Parathyroid adenoma (tissue), 2 donors: ENCODE measurements around the gene BEND2.
"Not testable (repeated sequence)": the region's sequence is repeated elsewhere in the genome, so short reads cannot be mapped to it uniquely, and the experiment has no call there.

Experiments
- H2AFZ ChIP-seq: fragments of 300-600 bp; sonication (generic); one replicate; pipeline ENCODE4 v1.7.0; 2017; ENCODE audit warnings: antibody characterized with exemption, mild to moderate bottlenecking
- H3K27ac ChIP-seq: fragments of 300-600 bp; sonication (generic); one replicate; pipeline ENCODE4 v1.7.0; 2017
- H3K27me3 ChIP-seq: fragments of 300-600 bp; sonication (generic); one replicate; pipeline ENCODE4 v1.7.0; 2017; ENCODE audit warnings: low read length; ENCODE audit not compliant: control insufficient read depth, insufficient read depth
- H3K36me3 ChIP-seq: fragments of 300-600 bp; sonication (generic); one replicate; pipeline ENCODE4 v1.7.0; 2017; ENCODE audit warnings: low read length; ENCODE audit not compliant: control insufficient read depth, insufficient read depth
- H3K4me1 ChIP-seq: fragments of 300-600 bp; sonication (generic); one replicate; pipeline ENCODE4 v1.7.0; 2017; ENCODE audit warnings: control low read depth
- H3K4me2 ChIP-seq: fragments of 300-600 bp; sonication (generic); one replicate; pipeline ENCODE4 v1.7.0; 2017; ENCODE audit warnings: low read length
- H3K4me3 ChIP-seq: fragments of 300-600 bp; sonication (generic); one replicate; pipeline ENCODE4 v1.7.0; 2017; ENCODE audit warnings: low read depth, low read length
- H3K79me2 ChIP-seq: fragments of 300-600 bp; sonication (generic); one replicate; pipeline ENCODE4 v1.7.0; 2017; ENCODE audit warnings: control low read depth
- H3K9ac ChIP-seq: fragments of 300-600 bp; sonication (generic); one replicate; pipeline ENCODE4 v1.7.0; 2017; ENCODE audit warnings: mild to moderate bottlenecking
- H3K9me3 ChIP-seq: fragments of 300-600 bp; sonication (generic); one replicate; pipeline ENCODE4 v1.7.0; 2017; ENCODE audit warnings: low read length; ENCODE audit not compliant: control insufficient read depth
- CTCF ChIP-seq: fragments of 300-600 bp; sonication (generic); IDR thresholded peaks from one replicate; pipeline ENCODE4 v1.7.0; 2017; ENCODE audit warnings: antibody characterized with exemption, mild to moderate bottlenecking
- donor health status: primary hyperparathyroidism.

Gene BEND2

GRCh38 chrX:18220786-18221185, at the start of gene BEND2:
Gene BEND2 (minus strand): TSS chrX:18220886. CDS start chrX:18220750, 136 bp downstream.
- H3K9me3 ChIP-seq, result no peaks in the 10 kb centered on the region
- H3K27me3 ChIP-seq, result no peaks in the 10 kb centered on the region
- no peak within 1 kb of the TSS for H2AFZ ChIP-seq
- H3K27ac ChIP-seq, result no peak within 1 kb of the TSS
- no peaks in the 10 kb centered on the region for H3K4me1 ChIP-seq
- H3K9ac ChIP-seq, result no peak within 1 kb of the TSS
- TF ChIP-seq CTCF, result no peak
- H3K4me2 ChIP-seq, result no peak within 1 kb of the TSS
- H3K79me2 ChIP-seq, result no peaks in the 10 kb centered on the region
- no peaks in the 10 kb centered on the region for H3K36me3 ChIP-seq
- no peak within 1 kb of the TSS for H3K4me3 ChIP-seq

- no peak for TF ChIP-seq CTCF
Measured at GRCh38 chrX:18255059-18255458, 34.4 kb upstream of the BEND2 start.

GRCh38 chrX:18252644-18253359, 32.1 kb upstream of the BEND2 start:
- Histone ChIP-seq H3K4me1 (no peaks in the 10 kb centered on the region), H3K36me3 (no peaks in the 10 kb centered on the region), H3K79me2 (no peaks in the 10 kb centered on the region), H2AFZ (no peak overlapping the region), H3K27ac (no peak overlapping the region), H3K27me3 (no peaks in the 10 kb centered on the region), H3K4me2 (no peak overlapping the region), H3K4me3 (no peak overlapping the region), H3K9ac (no peak overlapping the region), H3K9me3 (no peaks in the 10 kb centered on the region)
- TF ChIP-seq CTCF, result no peak

More at GRCh38 chrX:18255059-18255458, 34.4 kb upstream of the BEND2 start:
- Histone ChIP-seq H3K79me2 (no peaks in the 10 kb centered on the region), H3K4me2 (no peak overlapping the region), H3K9me3 (no peaks in the 10 kb centered on the region), H3K27me3 (no peaks in the 10 kb centered on the region), H3K4me3 (no peak overlapping the region), H2AFZ (no peak overlapping the region), H3K36me3 (no peaks in the 10 kb centered on the region), H3K27ac (no peak overlapping the region), H3K4me1 (no peaks in the 10 kb centered on the region), H3K9ac (no peak overlapping the region)

GRCh38 chrX:18229646-18230045, 9.0 kb upstream of the BEND2 start:
- not testable (repeated sequence) for H3K4me1 ChIP-seq, H3K36me3 ChIP-seq, H3K27me3 ChIP-seq, H3K9me3 ChIP-seq, H3K79me2 ChIP-seq, H3K9ac ChIP-seq, H3K4me2 ChIP-seq, H3K27ac ChIP-seq, H2AFZ ChIP-seq, H3K4me3 ChIP-seq

- H3K9ac ChIP-seq, result no peak overlapping the region
- H3K4me1 ChIP-seq, result no peaks in the 10 kb centered on the region
- H3K27ac ChIP-seq, result no peak overlapping the region
- H3K36me3 ChIP-seq, result no peaks in the 10 kb centered on the region
- no peak overlapping the region for H3K4me3 ChIP-seq
- no peak for TF ChIP-seq CTCF
- H2AFZ ChIP-seq, result no peak overlapping the region
- no peaks in the 10 kb centered on the region for H3K9me3 ChIP-seq
- H3K27me3 ChIP-seq, result no peaks in the 10 kb centered on the region
- H3K79me2 ChIP-seq, result no peaks in the 10 kb centered on the region
- no peak overlapping the region for H3K4me2 ChIP-seq
Measured at GRCh38 chrX:18228069-18228468, 7.4 kb upstream of the BEND2 start.
